HTERT RPE-1 (cell line): Measurements from ENCODE around the gene CCNF.

ENCODE experiments used
- in situ Hi-C: fragments of 300-500 bp; cut with MboI; formaldehyde crosslinking; loops from 4 replicates; pipeline ENCODE4 v1.14.3; 2020; ENCODE audit warnings: low sequenced_read_pairs

Gene CCNF

GRCh38 chr16:2483939-2484897 lies 55.0 kb downstream of the CCNF start:
- in situ Hi-C loops, result no loop called here

GRCh38 chr16:2484898-2485508 lies 55.8 kb downstream of the CCNF start:
- in situ Hi-C loops, result no loop called here

GRCh38 chr16:2485811-2486507 lies 56.7 kb downstream of the CCNF start:
- in situ Hi-C loops, result no loop called here

DNA sequence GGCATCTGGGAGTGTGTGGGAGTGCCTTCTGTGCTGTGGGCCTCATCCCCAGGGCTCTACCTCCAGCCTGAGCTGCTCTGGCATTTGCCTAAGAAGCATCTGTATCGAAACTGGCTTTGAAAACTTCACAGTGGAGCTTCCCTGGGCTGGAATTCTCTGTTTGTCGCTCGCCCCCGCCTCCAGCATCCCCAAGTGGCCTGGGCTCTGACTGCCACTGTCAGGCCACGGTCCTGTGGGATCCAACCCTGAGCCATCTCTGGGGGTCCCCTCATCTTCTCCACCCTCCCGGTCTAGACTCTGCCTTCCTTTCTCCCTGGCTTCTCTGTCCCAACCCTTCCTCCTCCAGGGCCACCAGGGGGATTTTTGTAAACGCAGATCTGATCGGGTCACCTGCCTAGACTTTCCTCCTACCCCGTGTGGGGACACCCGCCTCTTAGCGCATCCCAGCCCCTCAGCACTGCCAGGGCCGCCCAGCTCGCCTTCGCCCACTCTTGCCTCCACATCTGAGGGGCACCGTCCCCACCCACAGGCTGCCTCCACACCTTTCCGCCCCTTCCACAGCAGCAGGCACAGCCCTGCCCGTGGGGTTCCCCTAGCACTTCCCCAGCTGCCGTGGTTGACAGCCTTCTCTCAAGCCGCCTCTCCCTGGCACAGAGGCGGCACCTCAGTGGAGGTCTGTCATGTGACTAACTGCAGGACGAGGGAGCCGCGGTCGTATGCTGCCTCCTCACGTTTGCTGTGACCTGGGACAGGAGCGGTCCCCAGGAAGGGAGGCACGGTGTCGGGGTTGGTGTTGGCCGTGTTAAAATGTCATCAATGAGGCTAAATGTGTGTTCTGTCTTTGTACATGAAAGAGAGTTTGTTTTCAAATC lies 57.6 kb downstream of the CCNF start:
- in situ Hi-C loops, result no loop called here

DNA sequence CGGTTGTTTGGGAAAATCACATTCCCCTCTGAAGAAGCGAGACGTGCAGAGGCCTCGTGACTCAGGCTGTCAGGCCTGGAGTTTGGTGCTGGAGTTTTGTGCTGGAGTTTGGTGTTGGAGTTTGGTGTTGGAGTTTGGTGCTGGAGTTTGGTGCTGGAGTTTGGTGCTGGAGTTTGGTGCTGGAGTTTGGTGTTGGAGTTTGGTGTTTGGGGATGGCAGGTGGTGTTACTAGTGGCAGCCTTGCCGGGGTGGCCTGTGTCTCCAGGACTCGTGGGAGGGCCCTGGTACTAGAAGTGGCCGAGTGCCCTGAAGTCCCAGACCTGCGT lies 58.2 kb downstream of the CCNF start:
- in situ Hi-C loops, result no loop called here

GRCh38 chr16:2487903-2488531 lies 58.8 kb downstream of the CCNF start:
- in situ Hi-C loops, result no loop called here

DNA sequence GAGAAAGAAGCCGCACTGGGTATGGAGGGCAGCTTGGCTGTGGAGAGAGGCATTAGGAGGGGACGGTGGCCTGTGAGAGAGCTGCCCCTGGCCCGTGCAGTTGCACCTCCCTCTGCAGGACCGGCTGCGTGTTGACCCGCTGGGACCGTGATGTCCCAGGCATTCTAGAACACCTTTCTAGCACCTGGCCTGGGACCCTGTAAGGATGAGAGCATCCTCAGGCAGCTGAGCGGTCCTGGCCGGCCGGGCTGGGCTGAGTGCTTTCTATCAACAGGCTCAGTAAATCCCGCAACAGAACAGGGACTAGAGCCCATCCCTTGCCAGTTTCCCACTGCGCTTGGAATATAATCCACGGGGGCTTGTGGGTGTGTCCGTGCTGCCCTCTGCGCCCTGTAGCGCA lies 60.3 kb downstream of the CCNF start:
- in situ Hi-C loops, result no loop called here

DNA sequence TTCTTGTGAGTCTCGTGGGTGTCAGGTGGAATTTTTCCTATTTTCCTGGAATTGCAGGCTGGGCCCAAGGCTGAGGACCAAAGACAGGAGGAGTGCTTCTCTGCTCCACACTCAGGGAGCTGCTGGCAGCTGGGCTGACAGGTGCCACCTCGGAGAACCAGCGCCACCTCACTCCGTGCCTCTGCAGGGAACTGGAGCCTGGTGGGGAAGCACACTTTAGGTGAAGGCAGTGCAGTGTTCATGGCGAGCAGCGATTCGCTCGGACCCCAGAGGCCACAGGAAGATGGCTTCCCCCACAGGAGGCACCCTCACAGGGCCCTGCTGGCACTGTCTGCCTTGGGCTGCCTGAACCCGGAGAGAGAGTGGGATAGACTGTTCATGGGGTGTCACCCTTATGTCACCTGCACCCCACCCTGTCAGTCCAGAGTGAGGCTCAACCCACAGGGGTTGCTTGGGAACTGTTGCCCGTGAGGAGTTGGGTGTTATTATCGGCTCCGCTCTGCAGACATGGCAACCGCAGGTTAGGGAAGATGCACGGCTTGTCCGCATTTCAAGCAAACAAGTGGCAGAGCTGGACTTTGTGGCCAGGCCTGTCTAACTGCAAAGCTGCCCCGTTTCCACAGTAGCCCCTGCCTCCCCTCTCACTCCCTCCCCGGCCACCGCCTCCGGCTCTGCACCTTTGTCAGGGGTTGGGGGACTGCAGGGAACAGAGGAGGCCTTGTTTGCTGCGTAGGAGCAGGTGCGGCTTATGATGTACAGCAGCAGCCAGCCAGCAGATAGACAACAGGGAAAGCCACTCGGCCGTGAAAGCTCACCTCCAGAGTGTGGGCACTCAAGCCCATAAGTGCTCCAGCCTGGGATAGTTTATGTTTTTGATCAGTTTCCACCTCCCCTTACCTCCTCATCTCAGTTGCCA lies 61.2 kb downstream of the CCNF start:
- in situ Hi-C loops, result no loop called here

GRCh38 chr16:2492292-2492691 lies 63.0 kb downstream of the CCNF start:
- in situ Hi-C loops, result no loop called here

GRCh38 chr16:2493605-2494004 lies 64.4 kb downstream of the CCNF start:
- in situ Hi-C loops, result no loop called here

DNA sequence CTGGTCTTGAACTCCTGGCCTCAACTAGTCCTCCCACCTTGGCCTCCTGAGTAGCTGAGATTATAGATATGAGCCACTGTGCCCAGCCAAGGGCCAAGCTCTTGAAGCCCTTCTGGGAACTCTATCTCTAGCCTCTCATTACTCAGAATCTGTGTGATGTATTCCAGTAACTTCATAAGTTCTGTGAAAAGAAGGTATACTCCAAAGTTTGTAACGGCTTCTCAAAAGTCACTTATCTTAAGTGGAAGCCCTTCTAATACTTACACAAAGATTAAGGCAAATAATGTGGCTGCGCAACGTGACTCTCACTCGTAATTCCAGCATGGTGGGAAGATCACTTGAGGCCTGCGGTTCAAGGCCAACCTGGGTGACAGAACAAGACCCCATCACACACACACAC lies 65.4 kb downstream of the CCNF start:
- in situ Hi-C loops, result no loop called here

DNA sequence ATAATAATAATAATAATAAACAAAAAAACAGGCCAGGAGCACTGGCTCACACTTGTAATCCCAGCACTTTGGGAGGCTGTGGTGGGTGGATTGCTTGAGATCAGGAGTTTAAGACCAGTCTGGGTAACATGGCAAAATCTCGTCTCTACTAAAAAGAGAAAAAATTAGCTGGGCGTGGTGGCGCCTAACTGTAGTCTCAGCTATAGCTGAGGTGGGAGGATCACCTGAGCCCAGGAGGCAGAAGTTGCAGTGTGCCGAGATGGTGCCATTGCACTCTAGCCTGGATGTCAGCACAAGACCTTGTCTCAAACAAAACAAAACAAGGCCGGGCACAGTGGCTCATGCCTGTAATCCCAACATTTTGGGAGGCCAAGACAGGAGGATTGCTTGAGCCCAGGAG lies 65.8 kb downstream of the CCNF start:
- in situ Hi-C loops, result no loop called here

- in situ Hi-C loops, result no loop called here
These were observed 67.2 kb downstream of the CCNF start for GRCh38 chr16:2496223-2497115.

DNA sequence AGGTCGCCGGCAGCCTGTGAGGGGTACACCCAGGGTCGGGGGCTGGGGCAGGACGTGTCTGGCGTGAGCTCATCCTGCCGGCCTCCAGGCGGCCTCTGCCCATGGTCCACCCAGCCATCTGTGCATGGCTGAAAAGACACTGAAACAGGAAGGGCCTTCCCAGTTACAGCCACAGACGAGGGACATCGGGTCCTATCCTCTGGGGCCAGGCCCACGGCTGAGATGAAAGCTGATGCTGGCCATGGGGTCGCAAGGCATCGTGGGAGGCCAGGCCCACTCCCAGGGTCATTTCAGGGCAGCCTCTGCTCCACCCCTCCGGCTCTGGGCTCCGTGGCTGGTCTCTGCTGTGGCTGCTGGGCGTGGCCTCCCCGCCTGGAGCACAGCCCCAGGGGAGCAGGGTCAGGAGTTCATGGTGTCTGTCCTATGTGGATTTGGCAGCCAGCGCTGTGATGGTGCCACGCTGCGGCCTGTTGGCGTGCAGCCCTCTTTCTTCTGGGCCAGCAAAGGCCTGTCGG lies 67.9 kb downstream of the CCNF start:
- in situ Hi-C loops, result no loop called here

DNA sequence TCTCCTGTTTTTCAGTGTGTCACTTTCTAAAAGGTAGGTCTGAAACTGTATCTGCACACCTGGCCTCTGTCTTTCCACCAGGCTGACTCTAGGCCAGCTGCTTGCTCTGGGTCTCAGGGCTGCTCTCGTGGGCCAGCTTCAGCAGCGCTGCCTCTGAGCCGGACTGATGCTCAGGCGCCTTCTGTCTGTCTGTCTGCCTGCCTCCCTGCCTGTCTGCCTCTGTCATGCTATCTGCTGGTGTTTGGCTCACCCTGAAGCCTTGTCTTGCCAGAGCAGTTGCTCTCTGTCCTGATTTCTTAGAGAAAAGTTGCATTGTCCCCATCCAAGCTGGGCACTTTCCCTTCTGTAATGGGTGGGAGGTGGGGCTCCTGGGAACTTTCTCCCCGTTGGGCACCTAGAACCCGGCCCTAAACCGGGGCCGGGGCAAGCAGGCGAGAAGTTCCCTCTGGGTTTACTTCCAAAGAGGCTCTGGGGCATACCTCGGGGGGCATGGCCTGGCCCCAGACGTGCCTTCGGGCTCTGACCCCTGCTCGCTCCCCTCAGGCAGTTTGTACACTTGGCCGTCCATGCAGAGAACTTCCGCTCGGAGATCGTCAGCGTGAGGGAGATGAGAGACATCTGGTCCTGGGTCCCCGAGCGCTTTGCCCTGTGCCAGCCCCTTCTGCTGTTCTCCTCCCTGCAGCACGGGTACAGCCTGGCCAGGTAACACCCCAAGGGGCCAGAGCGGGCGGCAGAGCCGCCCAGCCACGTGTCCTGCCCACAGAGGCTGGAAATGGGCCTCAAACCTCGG lies 68.6 kb downstream of the CCNF start:
- in situ Hi-C loops, result no loop called here

GRCh38 chr16:2498531-2499253 lies 69.4 kb downstream of the CCNF start:
- in situ Hi-C loops, result no loop called here

GRCh38 chr16:2499454-2499853 lies 70.2 kb downstream of the CCNF start:
- in situ Hi-C loops, result no loop called here
